Hematopoietic multipotent progenitor cell treated with erythropoietin and hydrocortisone succinate and interleukin-3 and kit ligand, for 15 days (in vitro differentiated cells): Measurements from ENCODE around the gene C20orf96.
"Not testable (repeated sequence)": the region's sequence is repeated elsewhere in the genome, so short reads cannot be mapped to it uniquely, and the experiment has no call there.

Experiments used
- DNase-seq: peaks from one replicate; pipeline ENCODE4 v3.0.0-alpha.2; 2015; ENCODE audit warnings: low spot score

C20orf96 gene

DNA sequence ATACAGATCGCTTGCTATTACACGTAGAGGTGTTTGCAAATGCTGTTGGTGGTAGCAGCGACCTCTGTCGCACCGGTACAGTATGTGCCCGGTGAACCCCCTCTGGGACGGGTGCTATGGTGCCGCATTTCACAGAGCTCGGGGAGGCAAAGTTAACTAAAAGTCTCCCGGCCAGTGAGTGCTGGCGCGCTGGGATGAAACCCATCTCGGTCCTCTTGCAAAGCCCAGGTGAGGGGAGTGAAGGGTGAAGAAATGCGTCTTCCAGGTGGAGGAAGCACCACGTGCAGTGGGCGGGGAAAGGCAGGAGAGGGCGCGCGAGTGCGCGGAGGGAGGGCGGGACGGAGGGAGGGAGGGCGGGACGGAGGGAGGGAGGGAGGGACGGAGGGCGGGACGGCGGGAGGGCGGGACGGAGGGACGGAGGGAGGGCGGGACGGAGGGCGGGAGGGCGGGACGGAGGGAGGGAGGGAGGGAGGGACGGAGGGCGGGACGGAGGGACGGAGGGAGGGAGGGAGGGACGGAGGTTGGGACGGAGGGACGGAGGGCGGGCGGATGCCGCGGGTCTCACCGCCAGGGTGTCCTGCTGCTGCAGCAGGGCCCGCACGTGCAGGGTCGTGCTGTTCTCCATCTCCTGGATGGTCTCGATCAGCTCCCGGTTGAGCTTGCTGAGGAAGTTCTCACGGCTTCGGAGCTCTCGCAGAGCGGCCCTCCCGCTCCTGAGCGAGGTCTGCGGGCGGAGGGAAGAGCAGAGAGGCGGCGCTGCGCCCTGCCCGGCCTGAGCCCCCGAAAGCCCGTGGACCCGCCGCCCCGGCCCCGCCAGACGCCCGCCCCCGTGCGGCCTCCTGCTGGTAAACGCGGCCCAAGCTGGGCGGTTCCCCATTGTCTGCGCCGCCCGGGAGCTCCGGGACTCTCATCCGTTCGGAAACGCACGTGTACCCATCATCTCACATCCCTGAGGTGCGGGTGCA, 11.7 kb downstream of the C20orf96 start:
- DNase-seq, result no peak

DNA sequence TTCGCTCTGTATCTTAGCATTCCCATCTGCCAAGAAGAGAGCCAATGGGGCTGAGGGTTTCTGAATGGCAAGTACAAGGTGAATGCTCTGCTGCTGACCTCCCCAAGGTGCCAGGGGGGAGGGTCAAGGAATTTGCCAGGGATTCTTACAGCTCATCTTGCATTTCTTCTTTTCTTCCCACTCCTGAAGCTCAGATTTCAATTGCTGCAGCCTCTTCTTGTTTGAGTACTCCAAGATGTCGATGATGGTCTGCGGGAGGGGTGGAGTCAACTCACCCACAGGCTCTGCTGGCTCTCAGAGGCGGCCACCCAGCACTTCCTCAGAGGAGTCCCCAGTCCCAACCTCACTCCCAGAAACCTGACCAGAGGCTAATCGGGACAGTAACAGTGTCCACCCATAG, 12.4 kb downstream of the C20orf96 start:
- no peak for DNase-seq

DNA sequence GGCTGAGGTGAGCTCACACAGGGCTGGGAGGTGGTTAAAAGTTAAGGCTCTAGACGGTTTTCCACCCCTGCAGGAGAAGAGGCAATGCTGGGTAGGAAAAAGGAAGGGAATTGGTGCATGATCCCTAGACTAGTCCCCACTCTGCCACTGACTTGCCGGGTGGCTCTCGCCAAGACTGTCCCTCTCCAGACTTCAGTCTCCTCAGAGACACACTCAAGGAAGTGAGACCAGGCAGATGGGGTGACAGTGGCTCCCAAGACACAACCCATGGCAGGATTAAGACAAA, 13.1 kb downstream of the C20orf96 start:
- no peak for DNase-seq

DNA sequence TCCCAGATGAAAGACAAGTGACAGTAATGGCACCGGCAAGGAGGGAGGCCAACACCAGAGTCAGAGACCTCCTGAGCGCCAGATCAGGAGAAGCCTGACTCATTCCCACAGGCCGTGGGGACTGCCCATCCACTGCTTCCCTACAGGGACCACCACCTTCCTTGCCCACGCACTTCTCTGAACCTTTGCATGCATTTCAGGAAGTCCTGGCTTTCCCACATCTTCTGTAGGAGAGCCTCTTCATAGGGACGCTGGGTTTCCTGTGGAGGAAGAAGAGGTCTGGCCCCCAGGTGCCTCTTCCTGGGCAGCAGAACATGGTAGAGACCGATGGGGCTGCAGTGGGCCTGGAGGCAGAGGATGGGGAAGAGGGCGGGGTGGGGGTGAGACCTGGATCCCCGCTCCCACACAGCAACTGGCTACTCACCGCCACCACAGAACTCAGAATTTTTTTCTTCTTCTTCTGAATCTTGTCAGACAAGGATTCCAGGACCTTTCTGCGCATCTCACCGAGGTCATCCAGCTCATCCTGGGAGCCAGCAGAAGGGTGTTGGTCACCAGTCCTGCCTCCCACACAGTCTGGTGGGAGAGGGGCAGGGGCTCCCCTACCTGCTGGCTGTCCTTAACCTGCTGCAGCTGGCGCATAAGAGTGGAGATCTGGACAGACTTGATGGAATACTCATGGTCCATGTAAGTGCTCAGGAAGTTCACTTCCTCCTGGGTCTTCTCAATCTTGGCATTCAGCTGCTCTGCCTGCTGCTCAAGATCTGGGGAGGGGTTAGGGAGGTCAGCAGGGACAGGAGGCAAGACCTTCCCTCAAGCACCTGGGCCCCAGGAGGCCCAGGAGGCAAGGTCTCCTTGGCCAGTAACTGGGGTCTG, 13.7 kb downstream of the C20orf96 start:
- no peak for DNase-seq

DNA sequence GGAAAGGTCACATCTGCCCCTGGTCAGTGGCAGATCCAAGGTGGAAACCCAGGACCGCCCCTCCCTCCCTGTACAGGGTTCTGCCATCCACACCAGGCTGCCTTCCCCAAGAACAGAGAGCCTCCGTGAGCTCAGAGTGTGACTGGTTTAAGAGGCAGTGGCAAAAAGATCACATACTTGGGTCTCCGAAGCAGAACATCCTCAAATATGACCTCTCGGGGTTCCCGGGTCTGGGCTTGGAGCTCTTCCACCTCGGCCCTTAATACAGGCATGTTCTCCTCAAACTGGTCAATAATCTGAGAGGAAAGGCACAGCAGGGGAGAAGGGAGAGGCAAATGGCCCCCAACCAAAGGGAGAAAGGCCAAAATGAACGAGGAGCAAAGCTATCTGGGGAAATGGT, 14.8 kb downstream of the C20orf96 start:
- DNase-seq, result no peak

DNA sequence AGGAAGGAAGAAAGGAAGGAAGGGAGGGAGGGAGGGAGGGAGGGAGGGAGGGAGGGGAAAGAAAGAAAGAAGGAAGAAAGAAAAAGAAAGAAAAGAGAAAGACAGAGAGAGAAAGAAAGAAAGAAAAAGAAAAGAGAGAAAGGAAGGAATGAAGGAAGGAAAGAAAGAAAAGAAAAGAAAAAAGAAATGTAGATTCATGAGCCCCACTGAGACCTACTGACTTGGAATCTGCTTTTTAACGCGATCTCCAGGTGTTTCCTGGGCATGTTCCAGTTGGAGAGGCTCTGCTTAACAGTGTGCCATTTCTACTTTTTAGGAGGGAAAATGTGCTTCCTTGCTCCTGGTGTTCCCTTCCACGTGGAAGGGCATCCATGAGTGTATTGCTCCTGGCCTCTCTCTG, 16.7 kb downstream of the C20orf96 start:
- no peak for DNase-seq

DNA sequence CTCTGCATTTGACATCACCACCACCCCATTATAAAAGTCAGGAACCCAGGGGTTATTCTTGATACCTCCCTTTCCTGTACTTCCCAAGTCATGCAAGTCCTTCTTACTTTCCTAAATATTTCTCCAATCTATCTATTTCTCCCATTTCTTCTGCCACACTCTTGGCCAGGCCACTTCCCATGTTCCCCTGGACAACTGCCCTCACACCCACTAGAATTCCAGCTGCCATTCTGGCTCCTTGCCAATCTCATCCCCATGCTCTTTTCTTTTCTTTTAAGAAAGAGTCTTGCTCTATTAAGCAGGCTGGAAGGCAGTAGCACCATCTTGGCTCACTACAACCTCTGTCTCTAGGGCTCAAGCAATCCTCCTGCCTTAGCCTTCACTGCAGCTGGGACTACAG, 17.8 kb downstream of the C20orf96 start:
- no peak for DNase-seq

DNA sequence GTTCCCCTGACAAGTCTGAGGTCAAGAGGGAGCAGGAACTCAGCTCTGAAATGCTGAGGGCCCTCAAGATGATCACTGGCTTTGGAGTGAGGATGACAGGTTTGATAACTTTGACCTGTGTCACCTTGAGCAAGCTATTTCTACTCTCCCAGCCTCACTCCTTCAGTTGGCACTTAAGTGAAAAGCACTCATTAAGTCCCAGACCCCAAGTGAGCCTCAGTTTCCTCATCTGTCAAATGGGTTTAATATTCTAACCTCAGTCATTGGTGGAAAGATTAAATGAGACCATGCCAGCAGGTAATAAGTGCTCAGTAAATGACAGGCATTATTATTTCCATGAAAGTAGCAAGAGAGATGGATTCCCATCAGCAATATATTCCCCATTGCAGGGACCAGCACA, 19.0 kb downstream of the C20orf96 start:
- no peak for DNase-seq

DNA sequence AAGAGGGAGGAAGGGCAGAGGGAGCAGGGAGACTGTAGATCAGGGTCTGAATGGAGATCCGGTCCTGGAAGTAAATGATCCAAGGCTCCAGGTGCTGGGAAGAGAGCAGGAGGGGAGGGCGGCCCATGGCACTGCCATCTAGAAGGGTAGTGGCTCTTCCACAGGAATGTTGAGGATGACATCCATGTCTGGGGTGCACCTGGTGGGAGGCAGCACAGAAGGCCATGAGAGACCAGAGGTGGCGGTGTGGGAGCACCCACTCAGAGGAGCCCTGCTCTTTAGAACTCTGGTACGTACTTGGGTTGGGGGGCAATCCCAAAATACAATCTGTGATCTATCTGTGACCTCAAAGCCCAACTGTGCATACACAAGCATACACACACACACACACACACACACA, 19.5 kb downstream of the C20orf96 start:
- no peak for DNase-seq

DNA sequence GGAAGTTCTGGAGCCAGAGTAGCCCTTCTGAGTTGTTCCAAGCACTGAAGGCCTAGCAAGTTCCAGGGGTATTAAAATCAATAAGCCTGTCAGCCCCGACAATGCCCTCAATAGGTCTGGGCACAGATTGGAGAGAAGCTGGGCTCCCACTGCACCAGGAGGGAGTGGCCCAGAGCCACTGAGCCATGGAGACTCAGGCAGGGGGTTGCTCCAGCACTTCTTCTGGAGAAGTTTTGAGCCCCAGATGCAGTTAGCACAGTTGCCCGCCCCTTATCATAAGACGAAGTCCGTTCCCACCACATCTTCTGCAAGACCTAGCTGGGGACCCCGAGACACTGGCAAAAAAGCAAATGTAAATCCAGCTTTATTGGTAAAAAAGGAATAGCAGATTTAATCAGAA, 20.0 kb downstream of the C20orf96 start:
- DNase-seq, result no peak

DNA sequence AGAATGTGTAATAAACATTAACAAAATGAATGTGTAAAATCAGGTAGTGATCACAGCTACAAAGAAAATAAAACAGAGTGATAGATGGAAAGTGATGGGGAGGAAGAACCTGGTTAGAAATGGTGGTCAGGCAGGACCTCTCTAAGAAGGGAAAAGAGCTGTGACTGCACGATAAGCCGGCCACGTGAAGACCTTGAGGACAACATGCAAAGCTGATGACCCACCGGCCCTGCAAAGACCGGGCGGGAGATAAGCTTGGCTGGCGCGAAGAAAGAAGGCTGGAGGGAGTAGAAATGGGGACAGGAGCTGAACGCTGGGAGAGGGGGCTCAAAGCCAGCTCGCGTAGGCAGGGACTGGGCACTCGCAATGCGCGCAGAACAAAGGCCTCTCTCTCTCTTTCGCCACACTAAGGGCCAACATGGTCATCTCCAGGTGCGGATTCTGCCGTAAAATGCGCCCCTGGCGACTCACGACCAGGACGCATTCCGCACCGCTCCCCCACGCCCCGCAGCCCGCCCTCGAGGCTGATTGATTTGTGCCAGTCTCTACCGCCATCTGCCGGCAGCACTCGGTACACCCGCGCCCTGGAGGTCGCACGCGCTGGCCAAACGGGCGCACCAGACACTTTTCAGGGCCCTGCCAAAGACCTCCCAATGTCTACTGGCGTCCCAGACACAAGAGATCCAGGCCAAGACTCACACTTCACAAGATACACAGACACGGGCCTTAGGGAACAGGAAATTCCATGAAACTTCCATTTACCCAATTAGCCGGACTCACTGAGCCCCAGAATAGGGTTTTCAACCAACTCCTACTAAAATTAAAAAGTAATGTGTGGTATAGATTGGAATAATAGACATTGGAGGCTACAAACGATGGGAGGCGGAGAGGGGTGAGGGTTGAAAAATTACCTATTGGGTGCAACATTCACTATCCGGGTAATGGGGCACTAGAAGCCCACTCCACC, 23.7 kb downstream of the C20orf96 start:
- DNase-seq, result peak; percentile 79

DNA sequence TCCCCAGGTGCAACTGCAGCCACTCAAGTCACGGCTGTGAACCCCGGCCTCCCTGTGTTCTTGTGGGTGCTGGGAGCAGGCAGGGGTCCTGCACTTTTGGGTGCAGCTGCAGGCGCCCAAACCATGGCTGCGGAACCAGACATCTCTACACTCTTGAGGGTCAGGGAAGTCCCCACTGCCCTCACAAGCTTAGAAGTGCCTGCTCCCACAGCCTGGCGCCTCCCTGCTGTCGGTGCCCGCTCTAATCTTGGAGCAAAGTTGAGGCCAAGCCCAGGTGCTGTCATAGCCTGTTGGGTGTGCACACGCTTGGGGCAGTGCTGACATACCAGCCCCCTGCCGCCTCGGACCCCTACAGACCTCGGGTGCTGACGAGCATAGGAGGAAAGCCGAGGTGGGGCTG, 26.8 kb downstream of the C20orf96 start:
- no peak for DNase-seq

DNA sequence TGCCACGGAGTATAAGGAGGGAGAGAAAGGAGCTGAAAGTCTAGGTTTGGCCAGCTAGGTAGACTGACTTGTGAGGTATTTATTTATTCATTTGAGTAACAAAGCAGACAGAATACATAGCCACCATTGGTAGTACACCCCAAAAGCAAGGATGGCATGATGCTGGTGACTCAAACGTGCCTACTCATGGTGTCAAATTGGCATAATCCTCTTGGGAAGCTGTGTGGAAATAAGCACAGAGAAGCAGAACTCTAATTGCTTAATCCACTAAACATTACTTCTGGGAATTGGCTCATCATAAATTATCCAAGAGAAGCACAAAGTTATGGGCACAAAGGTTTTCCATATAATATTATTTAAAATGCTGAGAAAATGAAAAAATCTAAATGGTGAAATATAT, 30.6 kb downstream of the C20orf96 start:
- no peak for DNase-seq

DNA sequence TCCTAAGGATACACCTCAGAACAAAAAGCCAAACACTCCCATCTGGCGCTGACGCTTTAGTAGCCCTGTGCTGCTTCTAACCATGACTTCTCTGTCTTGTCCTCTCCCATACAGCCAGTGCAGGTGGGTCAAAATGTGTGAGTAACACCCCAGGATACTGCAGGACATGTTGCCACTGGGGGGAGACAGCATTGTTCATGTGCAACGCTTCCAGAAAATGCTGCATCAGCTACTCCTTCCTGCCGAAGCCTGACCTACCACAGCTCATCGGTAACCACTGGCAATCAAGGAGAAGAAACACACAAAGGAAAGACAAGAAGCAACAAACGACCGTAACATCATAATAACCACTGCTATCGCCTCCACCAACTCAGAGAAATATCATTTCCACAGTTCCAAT, 31.6 kb downstream of the C20orf96 start:
- DNase-seq, result no peak

DNA sequence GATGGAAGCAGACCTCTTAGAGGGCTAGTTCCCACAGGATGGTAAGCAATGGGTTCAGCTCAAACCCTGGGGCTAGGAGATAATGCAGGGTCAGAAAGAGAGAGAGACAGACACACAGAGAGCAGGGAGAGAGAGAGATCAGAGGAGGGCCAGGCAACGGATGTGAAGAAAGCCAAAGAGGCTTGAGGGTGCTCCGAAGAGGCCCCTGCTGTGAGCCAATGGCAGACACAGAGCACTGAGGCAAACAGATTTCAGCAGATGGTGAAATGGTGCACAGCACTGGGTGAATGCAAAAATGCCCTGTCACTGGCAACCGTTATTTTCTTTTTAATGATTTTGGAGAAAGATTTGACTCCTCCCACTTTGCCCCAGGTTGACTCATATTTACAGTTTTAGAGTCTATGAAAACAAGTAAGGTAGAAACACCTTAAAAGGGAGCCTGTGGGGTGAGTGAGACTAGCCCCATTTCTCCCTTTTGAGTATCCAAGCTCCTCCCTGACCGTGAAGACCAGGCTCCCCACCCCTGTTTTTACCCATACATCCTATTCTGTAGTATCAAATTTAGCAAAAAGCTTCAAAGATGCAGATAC, 32.2 kb downstream of the C20orf96 start:
- DNase-seq, result no peak

DNA sequence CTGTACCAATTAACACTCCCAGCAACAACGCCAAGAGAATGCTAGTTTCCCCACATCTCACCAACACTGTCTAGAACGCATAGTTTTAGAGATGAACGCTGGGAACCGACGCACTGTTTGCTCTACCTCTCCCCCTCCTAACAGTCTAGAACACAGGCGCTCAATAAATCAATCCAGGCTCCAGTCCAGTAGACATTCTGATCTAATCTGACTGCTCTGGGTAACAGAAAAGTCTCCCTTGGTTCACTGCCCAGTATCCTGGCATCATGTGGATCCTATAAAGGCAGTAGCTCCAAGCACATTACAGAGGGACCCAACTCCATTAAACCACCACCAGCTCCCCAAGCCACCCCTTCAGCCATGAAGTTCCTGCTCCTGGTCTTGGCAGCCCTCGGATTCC, 33.1 kb downstream of the C20orf96 start, which contains the start of gene DEFB132:
DEFB132 (plus strand) TSS at position 306 of the 400 bp plus-strand sequence; CDS start at position 361, 55 bp downstream.
- no peak for DNase-seq

DNA sequence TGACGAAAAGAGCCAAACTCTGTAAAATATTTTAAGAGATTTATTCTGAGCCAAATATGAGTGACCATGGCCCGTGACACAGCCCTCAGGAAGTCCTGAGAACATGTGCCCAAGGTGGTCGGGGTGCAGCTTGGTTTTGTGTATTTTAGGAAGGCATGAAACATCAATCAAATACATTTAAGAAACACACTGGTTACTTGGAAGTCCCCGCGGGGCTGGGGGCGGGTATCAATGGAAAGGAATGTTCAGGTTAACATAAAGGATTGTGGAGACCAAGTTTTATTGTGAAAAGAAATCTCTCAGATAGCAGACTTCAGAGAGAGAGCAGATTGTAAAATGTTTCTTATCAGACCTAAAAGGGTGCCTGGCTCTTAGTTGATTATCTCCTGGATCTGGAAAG, 37.1 kb downstream of the C20orf96 start:
- DNase-seq, result not testable (repeated sequence)

DNA sequence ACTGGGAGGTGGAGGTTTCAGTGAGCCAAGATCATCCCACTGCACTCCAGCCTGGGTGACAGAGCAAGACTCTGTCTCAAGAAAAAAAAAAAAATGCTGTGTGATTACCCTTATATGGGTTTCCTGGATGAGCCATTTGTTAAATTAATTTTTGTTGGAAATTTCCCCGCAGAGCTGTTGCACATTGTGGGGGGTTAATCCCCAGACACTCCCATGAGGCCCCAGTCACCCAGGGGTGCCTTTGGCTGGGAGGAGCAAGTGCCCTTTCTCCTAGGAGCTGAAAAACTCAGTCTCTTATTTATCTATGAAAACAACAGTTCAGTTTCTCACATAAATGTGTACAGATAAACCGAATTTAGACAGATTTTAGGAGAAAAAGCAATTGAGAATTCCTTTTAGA, 37.7 kb downstream of the C20orf96 start:
- no peak for DNase-seq

DNA sequence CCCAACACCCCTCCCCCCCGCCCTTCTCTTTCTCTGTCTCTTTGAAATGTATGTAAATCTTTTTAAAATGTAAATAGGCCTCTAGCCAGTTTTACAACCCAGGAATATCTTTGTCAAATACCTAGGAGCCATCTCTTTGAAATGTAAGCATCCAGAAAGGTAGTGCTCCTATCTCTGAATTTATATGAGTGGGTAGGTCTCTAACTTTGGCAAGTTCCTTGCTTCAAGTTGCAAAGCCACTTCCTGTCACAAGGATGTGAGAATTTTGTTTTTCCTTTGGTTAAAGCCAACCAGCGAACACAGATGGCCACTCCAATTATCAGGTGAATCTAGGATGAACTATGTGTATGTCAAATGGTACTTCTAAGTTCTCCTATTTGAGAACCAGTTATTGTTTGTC, 39.2 kb downstream of the C20orf96 start:
- DNase-seq, result no peak

DNA sequence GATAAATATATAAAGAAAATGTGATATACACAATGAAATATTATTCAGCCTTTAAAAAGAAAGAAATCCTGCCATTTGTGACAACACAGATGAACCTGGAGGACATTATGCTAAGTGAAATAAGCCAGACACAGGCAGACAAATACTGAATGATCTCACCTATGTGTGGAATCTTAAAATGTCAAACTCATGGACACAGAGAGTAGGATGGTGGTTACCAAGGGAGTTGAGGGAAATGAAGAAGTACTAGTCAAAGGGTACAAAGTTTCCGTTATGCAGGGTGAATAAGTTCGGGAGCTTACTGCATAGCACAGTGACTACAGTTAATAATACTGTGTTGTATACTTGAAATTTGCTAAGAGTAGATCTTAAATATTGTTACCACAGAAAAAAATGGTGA, 47.6 kb downstream of the C20orf96 start:
- DNase-seq, result no peak

DNA sequence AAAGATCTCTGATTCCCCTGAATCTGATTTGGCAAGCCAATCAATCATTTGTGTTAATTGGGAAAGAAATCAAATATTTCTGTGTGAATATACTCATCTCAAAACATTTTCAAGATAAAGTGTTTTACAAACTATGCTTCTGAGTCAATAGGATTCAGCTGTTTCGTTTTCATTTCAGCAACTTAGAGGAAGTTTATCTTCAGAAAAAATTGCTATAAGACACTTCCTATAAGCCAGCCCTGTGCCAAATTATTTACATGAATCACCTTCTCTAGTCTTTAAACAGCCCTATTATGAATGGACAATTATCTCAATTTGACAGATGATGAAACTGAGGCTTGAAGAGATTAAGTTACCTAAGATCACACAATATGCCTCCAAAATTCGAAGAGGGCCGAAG, 52.6 kb downstream of the C20orf96 start:
- no peak for DNase-seq

DNA sequence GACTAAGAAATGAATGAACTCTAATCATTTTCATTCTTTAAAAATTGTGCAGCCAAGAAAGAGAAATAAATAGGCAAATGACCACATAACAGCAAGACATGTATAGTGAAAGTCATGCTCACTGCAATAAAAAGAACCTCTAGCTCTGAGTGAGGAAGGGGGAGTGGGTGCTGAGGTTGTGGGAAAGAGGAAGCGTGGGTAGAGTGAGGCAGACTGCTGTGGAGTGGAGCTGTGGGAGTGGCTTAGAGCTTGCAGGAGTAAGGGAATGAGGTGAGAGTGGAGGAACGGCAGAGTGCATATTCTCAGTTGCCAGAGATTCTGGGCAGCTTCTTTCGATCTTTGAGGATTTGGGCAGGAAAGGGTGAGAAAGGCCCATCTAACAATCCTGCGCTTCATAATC, 53.1 kb downstream of the C20orf96 start:
- no peak for DNase-seq
